Measurements from ENCODE around the gene TUBGCP2. TPM values are rescaled to one million over a fixed set of nuclear protein-coding genes. Genes with fewer than 3 reads are reported as not detected.

Gene TUBGCP2
- total RNA-seq, 4 donors from 2014 or later, result 35.8 to 47.3 (median 38.8) TPM

DNA sequence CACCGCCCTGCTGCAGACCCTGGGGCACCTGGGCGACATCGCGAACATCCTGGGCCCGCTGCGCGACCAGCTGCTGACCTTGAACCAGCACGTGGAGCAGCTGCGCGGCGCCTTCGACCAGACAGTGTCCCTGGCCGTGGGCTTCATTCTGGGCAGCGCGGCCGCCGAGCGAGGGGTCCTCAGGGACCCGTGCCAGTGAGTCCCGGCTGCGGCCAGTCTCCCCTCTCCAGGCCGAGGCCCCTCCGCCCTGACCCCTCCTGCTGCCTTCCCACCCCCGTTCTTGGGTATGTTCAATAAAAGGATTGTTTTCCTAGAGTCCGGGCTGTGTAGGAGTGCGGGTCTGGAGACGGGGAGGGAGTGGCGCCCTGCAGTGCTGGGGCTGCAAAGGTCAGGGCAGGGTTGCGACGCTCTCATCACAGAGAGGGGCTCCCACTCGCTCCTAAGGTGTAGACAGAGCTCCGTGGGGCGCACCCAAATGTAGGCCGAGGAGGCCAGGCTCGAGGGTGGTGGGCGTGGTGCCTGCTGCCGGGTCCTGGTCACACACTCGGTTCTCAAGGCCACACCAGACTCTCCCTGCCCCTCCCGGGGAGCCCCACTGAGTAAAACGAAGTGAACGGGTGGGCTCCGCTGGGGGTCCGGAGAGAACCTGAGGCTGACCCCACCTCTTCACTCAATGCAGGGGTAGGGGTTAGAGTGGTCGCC is 77.3 kb downstream of the TUBGCP2 start:
- H3K4me3 ChIP-seq, result no peak overlapping the region
- no peak overlapping the region for H3K27ac ChIP-seq
- ATAC-seq, result no peak
- H3K36me3 ChIP-seq, result no peaks in the 10 kb centered on the region
- TF ChIP-seq, protein P1, sequence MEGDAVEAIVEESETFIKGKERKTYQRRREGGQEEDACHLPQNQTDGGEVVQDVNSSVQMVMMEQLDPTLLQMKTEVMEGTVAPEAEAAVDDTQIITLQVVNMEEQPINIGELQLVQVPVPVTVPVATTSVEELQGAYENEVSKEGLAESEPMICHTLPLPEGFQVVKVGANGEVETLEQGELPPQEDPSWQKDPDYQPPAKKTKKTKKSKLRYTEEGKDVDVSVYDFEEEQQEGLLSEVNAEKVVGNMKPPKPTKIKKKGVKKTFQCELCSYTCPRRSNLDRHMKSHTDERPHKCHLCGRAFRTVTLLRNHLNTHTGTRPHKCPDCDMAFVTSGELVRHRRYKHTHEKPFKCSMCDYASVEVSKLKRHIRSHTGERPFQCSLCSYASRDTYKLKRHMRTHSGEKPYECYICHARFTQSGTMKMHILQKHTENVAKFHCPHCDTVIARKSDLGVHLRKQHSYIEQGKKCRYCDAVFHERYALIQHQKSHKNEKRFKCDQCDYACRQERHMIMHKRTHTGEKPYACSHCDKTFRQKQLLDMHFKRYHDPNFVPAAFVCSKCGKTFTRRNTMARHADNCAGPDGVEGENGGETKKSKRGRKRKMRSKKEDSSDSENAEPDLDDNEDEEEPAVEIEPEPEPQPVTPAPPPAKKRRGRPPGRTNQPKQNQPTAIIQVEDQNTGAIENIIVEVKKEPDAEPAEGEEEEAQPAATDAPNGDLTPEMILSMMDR (IDR thresholded peaks at IDR 0.05), result no peak
- TF ChIP-seq POLR2A (IDR thresholded peaks at IDR 0.05) (no peak), POLR2AphosphoS5 (IDR thresholded peaks at IDR 0.05) (no peak), EP300 (IDR thresholded peaks at IDR 0.05) (no peak)
- H3K9me3 ChIP-seq, result no peaks in the 10 kb centered on the region
- peaks cover 0 to 33% (median 9%) of the 10 kb centered on the region in 3 donors for H3K4me1 ChIP-seq
- H3K27me3 ChIP-seq, result peaks cover 98% of the 10 kb centered on the region
- no CpG with 5 or more reads among the region's 44 CpGs for WGBS, 2 donors (ENCODE audit: low coverage in 1 of 2)

DNA sequence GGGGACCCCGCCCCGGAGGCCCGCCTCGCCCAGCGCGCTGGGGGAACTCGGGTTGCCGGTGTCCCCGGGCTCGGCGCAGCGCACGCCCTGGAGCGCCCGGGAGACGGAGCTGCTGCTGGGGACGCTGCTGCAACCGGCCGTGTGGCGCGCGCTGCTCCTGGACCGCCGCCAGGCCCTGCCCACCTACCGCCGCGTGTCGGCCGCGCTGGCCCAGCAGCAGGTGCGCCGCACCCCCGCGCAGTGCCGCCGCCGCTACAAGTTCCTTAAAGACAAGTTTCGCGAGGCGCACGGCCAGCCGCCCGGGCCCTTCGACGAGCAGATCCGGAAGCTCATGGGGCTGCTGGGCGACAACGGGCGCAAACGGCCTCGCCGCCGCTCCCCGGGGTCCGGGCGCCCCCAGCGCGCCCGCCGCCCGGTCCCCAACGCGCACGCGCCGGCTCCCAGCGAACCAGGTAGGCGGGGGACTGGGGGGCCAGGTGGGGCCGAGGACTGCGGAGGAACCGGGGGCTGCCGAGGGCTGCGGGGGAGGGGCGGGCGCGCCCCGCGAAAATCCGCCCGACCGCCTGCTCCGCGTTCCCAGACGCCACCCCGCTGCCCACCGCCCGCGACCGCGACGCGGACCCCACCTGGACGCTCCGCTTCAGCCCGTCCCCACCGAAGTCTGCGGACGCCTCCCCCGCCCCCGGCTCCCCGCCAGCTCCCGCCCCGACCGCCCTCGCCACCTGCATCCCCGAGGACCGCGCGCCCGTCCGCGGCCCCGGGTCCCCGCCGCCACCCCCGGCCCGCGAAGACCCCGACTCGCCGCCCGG is 78.1 kb downstream of the TUBGCP2 start:
- Histone ChIP-seq H3K9me3 (no peaks in the 10 kb centered on the region), H3K27me3 (peaks cover 98% of the 10 kb centered on the region), H3K4me1 (peaks cover 0 to 25% (median 8%) of the 10 kb centered on the region in 3 donors), H3K27ac (no peak overlapping the region), H3K4me3 (peak overlapping the region in 1 of 2 donors; percentile 24), H3K36me3 (no peaks in the 10 kb centered on the region)
- TF ChIP-seq POLR2AphosphoS5 (IDR thresholded peaks at IDR 0.05) (no peak), POLR2A (IDR thresholded peaks at IDR 0.05) (no peak), EP300 (IDR thresholded peaks at IDR 0.05) (no peak)
- TF ChIP-seq, protein P1 (IDR thresholded peaks at IDR 0.05), result no peak
- WGBS, 2 donors (ENCODE audit: low coverage in 1 of 2), result no CpG with 5 or more reads among the region's 122 CpGs
- no peak for ATAC-seq

DNA sequence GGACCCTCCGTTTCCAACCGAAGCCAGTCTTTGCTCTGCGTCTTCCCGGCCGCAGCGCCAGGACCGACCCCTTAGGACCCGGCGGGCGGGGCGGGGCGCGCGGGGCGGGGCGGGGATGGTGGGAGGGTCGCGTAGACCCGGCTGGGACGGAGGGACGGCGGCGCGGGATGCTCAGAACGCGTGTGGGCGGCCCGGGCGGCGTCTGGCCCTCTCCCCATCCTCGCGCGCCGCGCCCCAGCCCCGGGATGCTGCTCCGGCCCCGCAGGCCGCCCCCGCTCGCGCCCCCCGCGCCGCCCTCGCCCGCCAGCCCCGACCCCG is 78.7 kb downstream of the TUBGCP2 start, which contains the start of gene UTF1:
UTF1 (plus strand) TSS at position 174 of the 318 bp plus-strand sequence; CDS start at position 246, 72 bp downstream.
- no peaks in the 10 kb centered on the region for H3K36me3 ChIP-seq
- H3K4me1 ChIP-seq, result peaks cover 0 to 21% (median 8%) of the 10 kb centered on the region in 3 donors
- WGBS, 2 donors (ENCODE audit: low coverage in 1 of 2), result no CpG with 5 or more reads among the region's 49 CpGs
- peaks cover 97% of the 10 kb centered on the region for H3K27me3 ChIP-seq
- no peaks in the 10 kb centered on the region for H3K9me3 ChIP-seq
- no peak for ATAC-seq
- TF ChIP-seq, protein P1 (IDR thresholded peaks at IDR 0.05), result no peak
- TF ChIP-seq POLR2A (IDR thresholded peaks at IDR 0.05) (no peak), EP300 (IDR thresholded peaks at IDR 0.05) (no peak), POLR2AphosphoS5 (IDR thresholded peaks at IDR 0.05) (no peak)
- H3K4me3 ChIP-seq, result peak within 1 kb of the TSS in 1 of 2 donors; percentile 24
- no peak within 1 kb of the TSS for H3K27ac ChIP-seq

DNA sequence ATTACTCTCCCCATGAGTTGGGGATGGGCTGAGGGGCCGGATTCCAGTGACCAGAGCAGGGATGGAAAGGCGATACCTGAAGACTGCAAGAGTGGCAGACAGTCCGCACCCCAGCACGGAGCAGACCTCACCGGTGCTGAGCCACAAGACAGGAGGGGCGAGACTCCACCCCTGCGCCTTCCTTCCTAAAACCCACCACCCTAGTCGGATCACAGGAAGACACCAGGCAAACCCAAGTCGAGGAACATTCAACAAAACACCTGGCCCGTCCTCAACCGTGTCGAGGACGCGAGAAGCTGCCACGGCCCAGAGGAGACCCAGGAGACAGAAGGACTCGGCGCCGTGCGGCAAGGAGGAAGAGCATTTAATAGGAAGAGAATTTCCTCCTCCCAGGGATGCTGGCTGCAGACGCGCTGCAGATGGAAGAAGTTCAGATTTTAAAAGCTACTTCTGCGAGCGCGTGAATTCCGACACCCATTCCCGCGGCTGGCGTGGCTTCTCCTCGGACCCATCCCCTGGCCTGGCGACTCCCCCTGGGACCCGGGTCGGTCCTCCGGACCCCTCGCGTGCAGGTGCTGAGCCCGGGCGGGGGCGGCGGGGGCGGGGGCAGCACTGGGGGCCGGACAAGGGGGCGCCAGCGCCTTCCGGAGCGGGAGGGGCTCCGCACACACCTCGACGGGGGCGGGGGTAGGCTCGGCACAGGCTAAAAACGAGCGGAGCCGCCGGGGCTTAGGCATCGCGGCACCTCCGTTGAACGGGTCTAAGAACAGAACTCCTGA is 79.2 kb downstream of the TUBGCP2 start:
- H3K27ac ChIP-seq, result no peak overlapping the region
- peaks cover 94% of the 10 kb centered on the region for H3K27me3 ChIP-seq
- H3K9me3 ChIP-seq, result no peaks in the 10 kb centered on the region
- ATAC-seq, result no peak
- 16 to 24% methylated on average over 6 to 36 of the region's 58 CpGs for WGBS, 2 donors (ENCODE audit: low coverage in 1 of 2)
- H3K4me3 ChIP-seq, result peak overlapping the region in 1 of 2 donors; percentile 24
- H3K4me1 ChIP-seq, result peaks cover 0 to 21% (median 8%) of the 10 kb centered on the region in 3 donors
- TF ChIP-seq POLR2AphosphoS5 (IDR thresholded peaks at IDR 0.05) (no peak), POLR2A (IDR thresholded peaks at IDR 0.05) (no peak), EP300 (IDR thresholded peaks at IDR 0.05) (no peak)
- TF ChIP-seq, protein P1 (IDR thresholded peaks at IDR 0.05), result no peak
- no peaks in the 10 kb centered on the region for H3K36me3 ChIP-seq

Small RNA genes within 50 kb of the gene (small RNA-seq; reads per million reads assigned to genes)
- 0 reads per million in 4 donors for gene BANF1P2

Other genes with a start within 250 kb of the TUBGCP2 start
- gene ADGRA1, start 220.9 kb downstream of the TUBGCP2 start, total RNA-seq, result under 1 TPM in 1 of 4 donors, not detected in 3; 0.13 TPM
- 1 to 10 TPM in 2 of 4 donors, under 1 TPM in 2; 0.62 to 3.4 (median 0.98) TPM for gene KNDC1, start 148.7 kb downstream of the TUBGCP2 start, total RNA-seq
- gene UTF1, start 78.7 kb downstream of the TUBGCP2 start, total RNA-seq, result not detected
- gene VENTX, start 71.0 kb downstream of the TUBGCP2 start, total RNA-seq, result 1 to 10 TPM in 2 of 4 donors, under 1 TPM in 2; 0.66 to 2.3 (median 1.4) TPM
- gene ADAM8, start 32.0 kb downstream of the TUBGCP2 start, total RNA-seq, result 1 to 10 TPM; 2.0 to 6.6 (median 3.3) TPM
- 10 to 100 TPM; 15.1 to 42.2 (median 25.4) TPM for gene ZNF511, start within 50 bp of the TUBGCP2 start, total RNA-seq
- gene CALY, start 28.0 kb upstream of the TUBGCP2 start, total RNA-seq, result 1 to 10 TPM in 2 of 4 donors, under 1 TPM in 1, not detected in 1; 0.47 to 1.5 (median 1.5) TPM
- gene PRAP1, start 38.5 kb upstream of the TUBGCP2 start, total RNA-seq, result not detected
- gene FUOM, start 49.1 kb upstream of the TUBGCP2 start, total RNA-seq, result 10 to 100 TPM in 2 of 4 donors, 1 to 10 TPM in 2; 5.4 to 15.7 (median 10.8) TPM
- 10 to 100 TPM; 67.7 to 81.8 (median 72.4) TPM for gene ECHS1, start 64.5 kb upstream of the TUBGCP2 start, total RNA-seq
- gene PAOX, start 70.4 kb upstream of the TUBGCP2 start, total RNA-seq, result 10 to 100 TPM in 2 of 4 donors, 1 to 10 TPM in 2; 7.1 to 14.5 (median 9.6) TPM
- gene MTG1, start 85.3 kb upstream of the TUBGCP2 start, total RNA-seq, result 10 to 100 TPM; 13.2 to 25.9 (median 18.4) TPM
- under 1 TPM in 2 of 4 donors, not detected in 2; 0.12 to 0.35 TPM for gene SPRN, start 115.8 kb upstream of the TUBGCP2 start, total RNA-seq
- gene SCART1, start 145.1 kb upstream of the TUBGCP2 start, total RNA-seq, result 1 to 10 TPM in 3 of 4 donors, under 1 TPM in 1; 0.27 to 3.9 (median 2.0) TPM
- 1 to 10 TPM in 3 of 4 donors, under 1 TPM in 1; 0.22 to 3.1 (median 1.8) TPM for gene CYP2E1, start 218.5 kb upstream of the TUBGCP2 start, total RNA-seq